ENCODE data around the gene SGK2.

DNA sequence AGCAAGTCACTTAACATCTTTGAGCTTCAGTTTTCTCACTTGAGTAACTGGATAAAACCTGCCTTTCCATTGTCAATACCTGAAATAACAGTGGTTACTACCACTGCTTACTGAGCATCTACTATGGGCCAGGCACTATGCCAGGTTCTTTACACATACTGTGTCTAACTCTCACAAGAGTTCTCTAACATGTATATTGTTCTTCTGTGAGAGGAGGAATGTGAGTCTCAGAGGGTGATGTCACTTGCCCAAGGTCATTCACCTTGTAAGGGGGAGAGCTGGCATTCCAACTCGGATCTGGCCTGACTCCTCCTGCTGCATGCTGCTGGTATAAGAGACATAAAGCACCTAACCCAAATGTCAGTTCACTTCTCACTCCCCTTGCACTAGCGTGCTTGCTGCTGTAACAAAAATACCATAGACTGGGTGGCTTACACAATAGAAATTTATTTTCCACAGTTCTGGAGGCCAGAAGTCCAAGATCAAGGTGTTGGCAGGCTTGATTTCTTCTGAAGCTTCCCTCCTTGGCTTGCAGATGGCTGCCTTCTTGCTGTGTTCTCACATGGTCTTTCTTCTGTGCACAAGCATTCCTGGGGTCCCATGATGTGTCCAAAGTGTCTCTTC lies 21.9 kb upstream of the SGK2 start:
- TF ChIP-seq, protein P1, sequence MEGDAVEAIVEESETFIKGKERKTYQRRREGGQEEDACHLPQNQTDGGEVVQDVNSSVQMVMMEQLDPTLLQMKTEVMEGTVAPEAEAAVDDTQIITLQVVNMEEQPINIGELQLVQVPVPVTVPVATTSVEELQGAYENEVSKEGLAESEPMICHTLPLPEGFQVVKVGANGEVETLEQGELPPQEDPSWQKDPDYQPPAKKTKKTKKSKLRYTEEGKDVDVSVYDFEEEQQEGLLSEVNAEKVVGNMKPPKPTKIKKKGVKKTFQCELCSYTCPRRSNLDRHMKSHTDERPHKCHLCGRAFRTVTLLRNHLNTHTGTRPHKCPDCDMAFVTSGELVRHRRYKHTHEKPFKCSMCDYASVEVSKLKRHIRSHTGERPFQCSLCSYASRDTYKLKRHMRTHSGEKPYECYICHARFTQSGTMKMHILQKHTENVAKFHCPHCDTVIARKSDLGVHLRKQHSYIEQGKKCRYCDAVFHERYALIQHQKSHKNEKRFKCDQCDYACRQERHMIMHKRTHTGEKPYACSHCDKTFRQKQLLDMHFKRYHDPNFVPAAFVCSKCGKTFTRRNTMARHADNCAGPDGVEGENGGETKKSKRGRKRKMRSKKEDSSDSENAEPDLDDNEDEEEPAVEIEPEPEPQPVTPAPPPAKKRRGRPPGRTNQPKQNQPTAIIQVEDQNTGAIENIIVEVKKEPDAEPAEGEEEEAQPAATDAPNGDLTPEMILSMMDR (IDR thresholded peaks at IDR 0.05; ENCODE audit: low read length): no peak
- TF ChIP-seq EZH2 (optimal IDR thresholded peaks at IDR 0.05; ENCODE audit: low read depth, low read length): no peak
- TF ChIP-seq EZH2phosphoT487 (IDR thresholded peaks at IDR 0.05; ENCODE audit: low read length): no peak

All from MM.1S (cell line).